HuH-7.5 (cell line): ENCODE results near the gene LEO1.

ENCODE experiments used
- DNase-seq: peaks from one replicate; pipeline ENCODE4 v3.0.0; 2011; ENCODE audit warnings: low spot score

The LEO1 gene

GRCh38 chr15:51971375-51972133, at the start of gene LEO1:
TSS of gene LEO1 (minus strand) at chr15:51971778. CDS start at chr15:51971745, 33 bp downstream.
- peak; percentile 81 for DNase-seq

DNA sequence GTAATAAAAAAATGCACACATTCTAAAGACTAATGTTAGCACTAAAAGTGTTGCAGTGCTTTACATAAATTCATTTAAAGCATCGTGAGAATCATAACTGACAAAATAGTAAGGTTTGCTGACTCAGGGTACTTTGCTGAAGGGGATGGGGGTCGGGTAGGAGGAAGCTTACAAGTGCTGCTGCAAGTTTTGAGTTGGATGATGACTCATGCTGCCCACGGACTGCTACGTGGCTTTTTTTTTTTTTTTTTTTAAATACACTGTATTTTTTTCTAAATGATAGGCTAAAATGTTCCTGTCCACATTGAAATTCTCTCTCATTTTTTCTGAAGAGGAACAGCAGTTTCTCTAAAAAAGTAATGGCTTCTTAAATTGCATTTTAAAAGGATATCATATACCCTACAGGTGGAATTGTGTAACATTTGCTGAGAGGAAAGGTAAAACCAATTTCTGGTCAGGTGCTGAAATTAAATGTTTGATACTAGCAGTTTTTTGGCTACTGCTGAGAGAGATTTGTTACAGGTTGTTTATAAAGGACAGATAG, 49.6 kb upstream of the LEO1 start:
- DNase-seq, result peak; percentile 54

GRCh38 chr15:52020221-52021085, 48.9 kb upstream of the LEO1 start:
- no peak for DNase-seq

- DNase-seq, result peak; percentile 90
Observed at GRCh38 chr15:52019394-52020220, 48.0 kb upstream of the LEO1 start.

DNA sequence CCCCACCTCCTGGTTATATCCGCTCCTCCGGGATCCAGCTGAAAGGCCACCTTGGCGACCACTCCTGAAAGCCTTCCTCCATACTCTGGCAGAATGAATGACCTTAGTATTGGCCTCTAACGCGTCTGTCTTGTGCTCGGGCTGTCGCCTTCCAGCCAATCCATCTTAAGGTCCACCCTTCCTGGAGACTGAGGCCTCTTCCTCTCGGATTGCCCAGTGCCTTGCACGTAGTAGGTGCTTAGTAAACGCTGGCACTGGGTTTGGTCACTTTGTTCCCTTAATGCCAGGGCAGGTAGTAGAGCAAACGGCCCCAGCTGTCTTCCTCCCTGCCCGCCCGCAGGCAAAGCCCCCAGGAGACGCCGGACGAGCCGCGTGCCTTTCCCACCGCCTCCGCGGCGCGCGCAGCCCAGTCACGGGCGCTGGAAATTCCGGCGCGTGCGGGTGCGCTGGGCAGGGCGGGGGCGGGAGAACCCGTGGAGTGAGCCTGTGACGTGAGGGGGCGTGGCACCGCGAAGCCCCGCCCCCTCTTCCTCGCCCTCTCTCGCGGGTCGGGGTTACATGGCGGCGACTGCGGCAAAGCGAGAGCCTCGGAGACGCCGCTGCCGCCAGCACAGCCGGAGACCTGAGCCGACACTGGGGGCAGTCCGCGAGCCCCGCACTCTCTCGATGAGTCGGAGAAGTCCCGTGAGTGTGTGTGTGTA, 47.3 kb upstream of the LEO1 start, which contains the start of gene MAPK6:
MAPK6 (plus strand) TSS at position 527 of the 701 bp plus-strand sequence. CDS start 27,242 bp downstream, outside the sequence.
- peak; percentile 95 for DNase-seq

GRCh38 chr15:52018244-52018643, 46.7 kb upstream of the LEO1 start:
- DNase-seq, result no peak

DNA sequence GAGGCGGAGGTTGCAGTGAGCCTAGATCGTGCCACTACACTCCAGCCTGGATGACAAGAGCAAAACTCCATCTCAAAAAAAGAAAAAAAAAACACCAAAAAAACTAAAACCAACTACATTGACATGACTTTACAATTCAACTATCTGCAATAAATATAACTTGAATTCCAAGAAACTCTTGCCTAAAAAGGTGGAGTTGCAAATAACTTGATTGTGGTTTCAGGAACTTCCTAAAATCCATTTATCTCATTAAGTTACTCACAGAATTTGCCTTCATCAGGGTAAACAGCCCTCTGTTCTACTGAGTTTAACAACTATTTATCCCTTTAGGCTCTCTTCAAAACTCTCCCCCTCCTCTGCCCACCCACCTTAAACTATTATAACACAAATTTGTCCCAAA, 44.7 kb upstream of the LEO1 start:
- DNase-seq, result no peak

GRCh38 chr15:52014616-52015015, 43.0 kb upstream of the LEO1 start:
- no peak for DNase-seq

DNA sequence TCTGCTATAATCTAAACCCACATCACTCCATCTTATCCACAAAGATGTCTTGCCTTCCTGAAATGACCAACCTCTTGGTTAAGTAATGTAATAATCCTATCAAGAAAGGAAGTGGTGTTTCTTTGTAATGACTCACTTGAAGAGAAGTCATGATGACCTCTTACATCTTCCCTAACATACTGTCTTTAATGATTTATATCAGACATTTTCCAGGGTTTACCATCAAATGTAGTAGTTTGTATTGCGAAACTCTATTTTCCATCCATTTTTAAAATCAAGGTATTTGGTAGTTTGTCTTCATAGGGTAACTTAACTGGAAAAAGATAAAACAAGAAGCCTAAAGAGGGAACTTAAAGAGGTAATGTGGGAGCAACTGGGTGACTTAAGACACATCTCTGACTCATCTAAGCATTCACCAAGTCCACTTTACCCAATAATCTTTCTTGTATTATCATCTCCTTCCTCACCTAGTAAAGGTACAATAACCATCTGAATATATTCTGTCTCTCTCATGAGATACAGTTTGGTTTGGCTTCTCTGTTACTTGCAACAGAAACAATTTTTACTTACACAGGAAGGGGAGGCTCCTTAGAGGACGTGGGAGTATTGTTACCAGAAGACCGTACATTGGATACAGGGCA, 41.7 kb upstream of the LEO1 start:
- no peak for DNase-seq

GRCh38 chr15:52012210-52012609, 40.6 kb upstream of the LEO1 start:
- no peak for DNase-seq

DNA sequence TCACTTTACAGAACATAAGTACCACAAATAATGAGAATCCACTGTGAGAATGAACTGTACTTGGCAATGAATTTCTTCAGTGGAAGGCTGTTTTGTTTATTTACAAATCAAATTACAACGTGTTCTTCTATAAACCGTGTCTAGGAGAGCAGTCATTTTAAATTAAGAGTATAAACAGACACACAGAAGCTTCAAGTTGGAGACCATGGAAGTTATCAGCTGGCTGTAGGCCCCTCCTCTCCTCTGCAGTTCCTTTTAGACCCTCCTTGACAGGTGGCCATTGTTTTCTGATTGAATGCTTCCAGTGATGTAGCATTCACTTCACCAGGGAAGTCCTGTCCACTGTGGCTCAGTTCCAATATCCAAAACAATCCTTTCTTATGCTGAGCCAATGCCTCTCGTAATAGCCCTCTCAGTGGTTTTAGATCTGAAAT, 40.1 kb upstream of the LEO1 start:
- DNase-seq, result no peak

- DNase-seq, result no peak
Observed at GRCh38 chr15:52010633-52011595, 39.3 kb upstream of the LEO1 start.

- no peak for DNase-seq
Observed at GRCh38 chr15:52008698-52009434, 37.3 kb upstream of the LEO1 start.

- DNase-seq, result no peak
Observed at GRCh38 chr15:52008359-52008697, 36.8 kb upstream of the LEO1 start.

- no peak for DNase-seq
Observed at GRCh38 chr15:52006702-52007340, 35.2 kb upstream of the LEO1 start.

DNA sequence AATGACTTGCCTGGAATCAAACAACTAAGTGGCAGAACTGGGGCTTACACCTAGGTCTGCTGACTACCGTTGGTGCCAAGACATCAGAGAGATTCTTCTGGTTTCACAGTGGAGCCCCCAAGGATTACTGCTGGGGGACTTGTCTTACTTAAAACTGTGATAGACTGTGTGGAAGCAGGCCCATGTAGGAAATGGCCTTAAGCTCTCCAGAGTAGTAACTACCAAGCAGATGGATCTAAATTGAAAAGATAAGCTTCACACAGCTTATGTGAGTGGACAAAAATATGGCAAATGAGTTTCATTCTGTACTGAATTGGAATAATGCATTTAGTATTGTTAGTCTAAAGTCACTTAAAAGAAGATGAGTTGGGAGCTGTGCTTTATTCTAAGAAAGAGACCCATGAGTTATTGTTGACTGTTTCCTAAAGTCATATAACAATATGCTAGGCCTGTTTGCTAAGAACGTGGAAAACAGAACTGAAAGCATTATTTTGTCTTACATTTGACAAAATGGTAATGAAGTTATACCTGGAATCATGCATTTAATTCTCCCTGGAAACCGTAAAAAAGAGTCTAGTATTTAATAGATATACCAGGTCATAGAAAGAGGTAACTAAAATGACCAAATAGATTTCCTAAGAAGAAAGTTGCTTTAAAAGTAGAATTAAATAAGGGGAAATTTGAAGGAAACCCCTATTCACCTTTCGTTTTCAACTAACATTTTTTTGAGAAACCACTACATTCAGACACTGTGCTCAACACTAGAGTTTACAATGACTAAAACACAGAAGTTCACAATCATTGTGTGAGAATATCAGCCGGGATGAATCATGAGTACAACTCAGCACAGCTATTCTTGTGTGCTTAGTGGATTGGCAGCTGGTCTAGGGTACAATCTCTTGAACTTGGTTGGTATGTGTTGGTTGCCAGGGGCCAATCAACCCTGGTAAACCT, 34.4 kb upstream of the LEO1 start:
- DNase-seq, result no peak

DNA sequence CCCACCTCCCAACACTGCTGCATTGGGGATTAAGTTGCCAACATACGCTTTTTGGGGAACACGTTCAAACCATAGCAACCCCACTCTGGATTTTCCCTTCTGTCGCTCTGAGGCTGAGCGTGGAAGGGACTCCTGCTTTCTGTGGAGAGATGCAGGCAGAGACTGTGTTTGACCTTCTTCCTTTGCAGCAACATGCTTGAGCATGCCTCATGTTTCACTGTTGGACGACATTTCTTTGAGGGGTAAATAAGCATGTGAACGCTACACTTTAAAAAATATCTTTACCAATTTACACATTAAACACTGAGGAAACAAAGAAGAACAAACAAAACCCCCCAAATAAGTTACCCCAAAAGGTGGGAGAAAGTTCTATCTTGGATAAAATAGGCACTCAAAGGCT, 33.2 kb upstream of the LEO1 start:
- DNase-seq, result no peak
